ENCODE data around the gene FBXW11.

FBXW11 gene

GRCh38 chr5:171851251-171851650 lies 155.2 kb downstream of the FBXW11 start:
- TF ChIP-seq, protein P1, sequence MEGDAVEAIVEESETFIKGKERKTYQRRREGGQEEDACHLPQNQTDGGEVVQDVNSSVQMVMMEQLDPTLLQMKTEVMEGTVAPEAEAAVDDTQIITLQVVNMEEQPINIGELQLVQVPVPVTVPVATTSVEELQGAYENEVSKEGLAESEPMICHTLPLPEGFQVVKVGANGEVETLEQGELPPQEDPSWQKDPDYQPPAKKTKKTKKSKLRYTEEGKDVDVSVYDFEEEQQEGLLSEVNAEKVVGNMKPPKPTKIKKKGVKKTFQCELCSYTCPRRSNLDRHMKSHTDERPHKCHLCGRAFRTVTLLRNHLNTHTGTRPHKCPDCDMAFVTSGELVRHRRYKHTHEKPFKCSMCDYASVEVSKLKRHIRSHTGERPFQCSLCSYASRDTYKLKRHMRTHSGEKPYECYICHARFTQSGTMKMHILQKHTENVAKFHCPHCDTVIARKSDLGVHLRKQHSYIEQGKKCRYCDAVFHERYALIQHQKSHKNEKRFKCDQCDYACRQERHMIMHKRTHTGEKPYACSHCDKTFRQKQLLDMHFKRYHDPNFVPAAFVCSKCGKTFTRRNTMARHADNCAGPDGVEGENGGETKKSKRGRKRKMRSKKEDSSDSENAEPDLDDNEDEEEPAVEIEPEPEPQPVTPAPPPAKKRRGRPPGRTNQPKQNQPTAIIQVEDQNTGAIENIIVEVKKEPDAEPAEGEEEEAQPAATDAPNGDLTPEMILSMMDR (IDR thresholded peaks at IDR 0.05) = no peak

GRCh38 chr5:171850324-171850947 lies 156.0 kb downstream of the FBXW11 start:
- TF ChIP-seq, protein P1 (IDR thresholded peaks at IDR 0.05) = no peak; the same call in 1 of the 2 replicates

GRCh38 chr5:171849585-171850323 lies 156.7 kb downstream of the FBXW11 start:
- TF ChIP-seq, protein P1 (IDR thresholded peaks at IDR 0.05) = no peak

DNA sequence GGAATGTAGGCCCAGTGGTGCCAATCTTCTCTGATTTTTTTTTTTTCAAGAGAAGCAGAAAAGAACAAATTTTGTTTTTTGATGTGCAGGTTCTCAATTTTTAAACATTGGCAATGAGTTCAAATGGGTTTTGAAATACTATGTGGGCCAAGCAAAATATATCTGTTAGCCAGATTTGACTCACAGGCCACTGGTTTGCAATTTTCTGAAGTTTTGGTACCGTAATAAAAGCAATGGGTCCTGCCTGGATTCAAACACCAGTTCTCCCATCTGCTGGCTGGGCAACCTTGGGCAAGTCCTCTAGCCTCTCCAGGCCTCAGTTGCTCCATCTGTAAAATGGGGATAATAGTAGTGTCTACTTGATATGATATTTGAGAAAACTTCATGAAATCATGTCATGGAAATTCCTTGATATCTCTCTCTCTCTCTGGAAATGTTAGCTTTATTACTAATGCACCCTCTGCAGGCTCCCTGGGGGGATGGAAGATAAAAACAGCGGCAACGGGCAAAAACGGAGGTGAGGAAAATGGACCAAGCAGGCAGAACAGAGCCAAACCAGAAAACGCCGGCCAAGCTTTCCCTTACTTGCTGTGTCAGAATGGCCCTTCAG lies 157.4 kb downstream of the FBXW11 start:
- TF ChIP-seq, protein P1 (IDR thresholded peaks at IDR 0.05) = no peak

- TF ChIP-seq, protein P1 (IDR thresholded peaks at IDR 0.05) = no peak
These were observed 158.0 kb downstream of the FBXW11 start for GRCh38 chr5:171848486-171848885.

- TF ChIP-seq, protein P1 (IDR thresholded peaks at IDR 0.05) = no peak
These were observed 158.4 kb downstream of the FBXW11 start for GRCh38 chr5:171848006-171848405.

GRCh38 chr5:171847026-171847425 lies 159.4 kb downstream of the FBXW11 start:
- TF ChIP-seq, protein P1 (IDR thresholded peaks at IDR 0.05) = no peak

Data from LNCAP (cell line).